H1 (cell line): ENCODE results near the gene FAF2. TPM values are rescaled to one million over a fixed set of nuclear protein-coding genes. Genes with fewer than 3 reads are reported as not detected.

Experiments used
- CTCF ChIA-PET: fragments of 300-600 bp; sonication (Branson Sonifier 250); formaldehyde crosslinking; loops from one replicate; lab custom pipeline; 2021; ENCODE audit not compliant: partially characterized antibody; lab: Charles Lee
- POLR2A ChIA-PET: fragments of 300-600 bp; sonication (Branson Sonifier 250); formaldehyde crosslinking; loops from one replicate; lab custom pipeline; 2021; ENCODE audit warnings: inconsistent platforms; ENCODE audit not compliant: partially characterized antibody; lab: Charles Lee
- DNase-seq, 2 experiments: peaks; one replicate each; pipeline versions ENCODE4 v3.0.0 to v3.0.0-alpha.2; 2010 to 2022; ENCODE audit warnings: low spot score in 2 of 2, low read depth in 1 of 2, mixed read lengths in 1 of 2
- FAIRE-seq: peaks from 2 replicates; lab custom pipeline; 2011; peaks lifted over from hg19 to GRCh38; lab: Jason Lieb, UNC
- H2AFZ ChIP-seq: 2 replicates; pipeline ENCODE4 v1.8.1; 2012; ENCODE audit warnings: low read length, inconsistent platforms
- H2AK5ac ChIP-seq: 2 replicates; pipeline ENCODE4 v1.6.1; 2013; ENCODE audit warnings: low read depth, low read length
- H2BK120ac ChIP-seq: replicated peaks from 2 replicates; pipeline ENCODE3; 2013; ENCODE audit warnings: low read depth, low read length, inconsistent platforms
- H2BK12ac ChIP-seq: 2 replicates; pipeline ENCODE4 v1.6.1; 2013; ENCODE audit warnings: low read depth, low read length
- H2BK15ac ChIP-seq: 2 replicates; pipeline ENCODE4 v1.6.1; 2013; ENCODE audit warnings: low read length
- H2BK20ac ChIP-seq: 2 replicates; pipeline ENCODE4 v1.6.1; 2013; ENCODE audit warnings: low read length
- H2BK5ac ChIP-seq: 2 replicates; pipeline ENCODE4 v1.6.1; 2013; ENCODE audit warnings: low read depth, low read length
- H3K14ac ChIP-seq: 2 replicates; pipeline ENCODE4 v1.6.1; 2013; ENCODE audit warnings: inconsistent platforms; ENCODE audit not compliant: insufficient read length
- H3K18ac ChIP-seq: 2 replicates; pipeline ENCODE4 v1.6.1; 2013; ENCODE audit warnings: low read length; ENCODE audit errors: extremely low read depth
- H3K23ac ChIP-seq: 2 replicates; pipeline ENCODE4 v1.6.1; 2013; ENCODE audit warnings: inconsistent platforms; ENCODE audit not compliant: insufficient read length
- H3K23me2 ChIP-seq: 2 replicates; pipeline ENCODE4 v1.6.1; 2013; ENCODE audit warnings: low read depth, low read length
- H3K27ac ChIP-seq: 2 replicates; pipeline ENCODE4 v1.6.1; 2011; ENCODE audit warnings: low read depth, low read length, inconsistent platforms
- H3K27me3 ChIP-seq, 4 experiments: replicated peaks in 1 of 4; 1 replicate in 1 of 4; 2 replicates in 3 of 4; pipeline versions ENCODE4 v1.6.1 to v1.8.1; 2011 to 2013; ENCODE audit warnings: low read length in 3 of 4, mild to moderate bottlenecking in 3 of 4, inconsistent platforms in 2 of 4, mixed read lengths in 2 of 4, moderate library complexity in 1 of 4; ENCODE audit not compliant: control insufficient read depth in 3 of 4, insufficient read depth in 3 of 4; ENCODE audit errors: extremely low read depth in 1 of 4
- H3K36me3 ChIP-seq, 4 experiments: 2 replicates each; pipeline versions ENCODE4 v1.6.1 to v1.8.1; 2011 to 2013; ENCODE audit warnings: mild to moderate bottlenecking in 4 of 4, low read length in 3 of 4, moderate library complexity in 2 of 4, control low read depth in 1 of 4, inconsistent platforms in 1 of 4; ENCODE audit not compliant: insufficient read depth in 4 of 4, control insufficient read depth in 2 of 4
- H3K4ac ChIP-seq: replicated peaks from 2 replicates; pipeline ENCODE3; 2013; ENCODE audit warnings: low read length, low read depth, mixed read lengths, inconsistent platforms; ENCODE audit not compliant: insufficient read length
- H3K4me1 ChIP-seq, 4 experiments: replicated peaks in 1 of 4; 1 replicate in 1 of 4; 2 replicates in 3 of 4; pipeline versions ENCODE4 v1.6.1 to v1.8.1; 2011 to 2013; ENCODE audit warnings: low read length in 3 of 4, inconsistent platforms in 2 of 4, mixed read lengths in 1 of 4; ENCODE audit not compliant: insufficient read depth in 4 of 4, control insufficient read depth in 3 of 4
- H3K4me2 ChIP-seq, 2 experiments: 2 replicates each; pipeline versions ENCODE4 v1.6.1 to v1.8.1; 2011 to 2013; ENCODE audit warnings: low read depth in 2 of 2, low read length in 2 of 2, control low read depth in 1 of 2, inconsistent platforms in 1 of 2, mild to moderate bottlenecking in 1 of 2; ENCODE audit not compliant: insufficient read depth in 1 of 2
- H3K4me3 ChIP-seq, 4 experiments: fragments of 200-600, 300-600 bp in 1 of 4; sonication (generic), shearing (Covaris generic), sonication (Bioruptor Twin) in 1 of 4; 2 replicates each; pipeline versions ENCODE4 v1.5.1 to v1.8.1; 2011 to 2016; ENCODE audit warnings: low read length in 4 of 4, low read depth in 3 of 4, control low read depth in 2 of 4, inconsistent platforms in 2 of 4, mild to moderate bottlenecking in 2 of 4, mixed read lengths in 1 of 4, moderate library complexity in 1 of 4; ENCODE audit not compliant: insufficient read depth in 2 of 4; ENCODE audit errors: extremely low read depth in 1 of 4
- H3K56ac ChIP-seq: replicated peaks from 2 replicates; pipeline ENCODE3; 2013; ENCODE audit warnings: low read depth, mild to moderate bottlenecking, mixed read lengths, low read length, inconsistent platforms; ENCODE audit not compliant: insufficient read length
- H3K79me1 ChIP-seq: 2 replicates; pipeline ENCODE4 v1.6.1; 2013; ENCODE audit warnings: low read depth, low read length, control low read depth
- H3K79me2 ChIP-seq, 2 experiments: 2 replicates each; pipeline versions ENCODE4 v1.6.1 to v1.8.1; 2012 to 2013; ENCODE audit warnings: low read length in 2 of 2, mild to moderate bottlenecking in 2 of 2, inconsistent platforms in 1 of 2; ENCODE audit not compliant: insufficient read depth in 2 of 2, control insufficient read depth in 1 of 2
- H3K9ac ChIP-seq, 4 experiments: replicated peaks in 1 of 4; 1 replicate in 1 of 4; 2 replicates in 3 of 4; pipeline versions ENCODE4 v1.6.1 to v1.8.1; 2011 to 2013; ENCODE audit warnings: low read depth in 3 of 4, low read length in 3 of 4, control low read depth in 2 of 4, mild to moderate bottlenecking in 2 of 4, moderate library complexity in 2 of 4, inconsistent platforms in 1 of 4; ENCODE audit errors: extremely low read depth in 1 of 4
- H3K9me3 ChIP-seq, 2 experiments: 2 replicates each; pipeline versions ENCODE4 v1.6.1 to v1.8.1; 2012 to 2013; ENCODE audit warnings: mild to moderate bottlenecking in 2 of 2, moderate library complexity in 2 of 2, control low read depth in 1 of 2, inconsistent platforms in 1 of 2, low read depth in 1 of 2, low read length in 1 of 2, mixed read lengths in 1 of 2; ENCODE audit not compliant: insufficient read depth in 2 of 2
- H4K20me1 ChIP-seq, 2 experiments: replicated peaks in 1 of 2; 2 replicates each; pipeline versions ENCODE3 to v1.8.1; 2011 to 2013; ENCODE audit warnings: inconsistent platforms in 2 of 2, low read length in 2 of 2, mild to moderate bottlenecking in 1 of 2; ENCODE audit not compliant: insufficient read depth in 2 of 2, control insufficient read depth in 1 of 2
- H4K5ac ChIP-seq: 2 replicates; pipeline ENCODE4 v1.6.1; 2013; ENCODE audit warnings: low read length, low read depth, mixed read lengths, inconsistent platforms; ENCODE audit not compliant: insufficient read length
- H4K8ac ChIP-seq: 2 replicates; pipeline ENCODE4 v1.8.0; 2013; ENCODE audit warnings: mild to moderate bottlenecking, moderate library complexity, low read length, inconsistent platforms; ENCODE audit not compliant: insufficient read depth; ENCODE audit errors: extremely low read depth
- H4K91ac ChIP-seq: replicated peaks from 2 replicates; pipeline ENCODE3; 2013; ENCODE audit warnings: low read length, mixed read lengths, inconsistent platforms; ENCODE audit not compliant: insufficient read length
- FOSL1 ChIP-seq: IDR thresholded peaks from 2 replicates; pipeline ENCODE4 v1.6.1; 2011; ENCODE audit warnings: mild to moderate bottlenecking, low read depth, low read length, moderate library complexity; ENCODE audit not compliant: insufficient read depth
- KDM4A ChIP-seq: IDR thresholded peaks from one replicate; pipeline ENCODE4 v1.7.1; 2012; ENCODE audit warnings: low read depth, mild to moderate bottlenecking, moderate library complexity, low read length, inconsistent platforms; ENCODE audit not compliant: severe bottlenecking
- MAFK ChIP-seq: IDR thresholded peaks from 2 replicates; pipeline ENCODE4 v1.6.1; 2012; ENCODE audit warnings: low read depth, mild to moderate bottlenecking, improper control_type of control experiment, low read length
- POU5F1 ChIP-seq: IDR thresholded peaks from 2 replicates; pipeline ENCODE4 v1.6.1; 2011; ENCODE audit warnings: low read depth, mild to moderate bottlenecking, low read length, moderate library complexity
- SIX5 ChIP-seq: IDR thresholded peaks from 2 replicates; pipeline ENCODE4 v1.6.1; 2011; ENCODE audit warnings: mild to moderate bottlenecking, low read depth, low read length
- TAF7 ChIP-seq: optimal IDR thresholded peaks from 2 replicates; pipeline ENCODE3; 2011; ENCODE audit warnings: low read depth, mild to moderate bottlenecking, inconsistent platforms, low read length, moderate library complexity, borderline replicate concordance
- WGBS, 2 experiments: shearing (Covaris generic) in 1 of 2; methylation state at CpG; one replicate each; pipeline versions ENCODE4 v1.1.6 to v1.1.7; 2013 to 2015; ENCODE audit warnings: low lambda C conversion rate in 2 of 2, mixed read lengths in 2 of 2, inconsistent platforms in 1 of 2, low coverage in 1 of 2, missing lambda C conversion rate in 1 of 2; ENCODE audit not compliant: insufficient replicate concordance in 2 of 2, insufficient coverage in 1 of 2, insufficient read length in 1 of 2; ENCODE audit errors: extremely low coverage in 1 of 2, missing lambda C conversion rate in 1 of 2; 5-methylcytosine and 5-hydroxymethylcytosine counted together
- polyA plus RNA-seq, 7 experiments: library from polyadenylated mRNA; depleted of rRNA in 3 of 7; stranded (reverse) in 5 of 7; unstranded in 2 of 7; fragments of >200 nt in 5 of 7; fragments of 200-250 nt in 2 of 7; gene quantifications; 1 replicate in 5 of 7; 2 replicates in 1 of 7; 4 replicates in 1 of 7; pipeline versions ENCODE4 v1.2.1 to v1.2.3, GENCODE V29; 2011 to 2013; ENCODE audit warnings: missing spikeins in 2 of 7, mixed read lengths in 2 of 7
- total RNA-seq: library from RNA; stranded (reverse); fragmentation: NEBNext Ultra II Directional; extraction: Animal tissue kit (Norgen Biotek cat#: 25700); gene quantifications from 2 replicates; pipeline ENCODE4 v1.2.1, GENCODE V29; 2021
- TF ChIP-seq, protein P1 (sequence below), 3 experiments: IDR thresholded peaks; 1 replicate in 2 of 3; 2 replicates in 1 of 3; pipeline versions ENCODE4 v1.5.1 to v1.6.1; 2011; ENCODE audit warnings: low read length in 3 of 3, mild to moderate bottlenecking in 3 of 3, inconsistent platforms in 2 of 3, low read depth in 1 of 3, moderate library complexity in 1 of 3; ENCODE audit not compliant: insufficient read depth in 1 of 3; ENCODE audit errors: control extremely low read depth in 1 of 3

Gene FAF2
- total and polyA plus RNA-seq, 2 of the 8 experiments (the other 6 are each of a cell fraction or from before 2014, with no cell fraction given), result 20.8 to 35.8 TPM

DNA sequence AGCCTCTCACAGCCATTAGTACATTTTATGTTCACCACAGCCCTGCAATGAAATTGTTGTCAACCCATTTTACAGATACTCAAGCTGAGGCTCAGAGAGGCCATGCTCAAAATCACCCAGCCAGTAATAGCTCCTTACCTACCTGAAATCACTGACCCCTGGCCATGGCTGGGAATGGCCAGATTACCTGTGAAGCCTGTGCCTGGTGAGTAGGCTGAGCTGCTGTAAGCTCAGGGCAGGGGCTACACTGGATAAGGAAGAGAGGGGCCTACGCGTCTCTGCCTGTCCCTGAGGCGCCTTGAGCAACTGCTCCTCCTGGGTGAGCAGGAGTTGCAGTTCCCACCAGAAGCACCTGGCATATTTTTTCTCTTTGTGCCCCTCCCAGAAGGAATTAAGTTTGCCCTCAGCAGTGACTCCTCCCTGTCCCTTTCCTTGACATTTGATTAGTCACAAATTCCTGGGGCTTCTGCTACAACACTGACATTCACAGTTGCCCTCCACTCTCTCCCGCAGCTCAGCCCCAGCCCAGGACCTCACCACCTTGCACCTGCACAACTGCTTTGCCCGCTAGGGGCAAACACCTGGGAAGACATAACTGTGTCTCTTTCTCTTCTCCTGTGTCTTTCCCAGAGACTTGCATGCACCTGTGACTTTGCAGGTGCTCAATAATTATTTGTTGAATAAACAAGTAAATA is 37.6 kb upstream of the FAF2 start:
- Histone ChIP-seq H3K9ac (no peak overlapping the region), H2BK120ac (no peak overlapping the region), H3K23me2 (no peaks in the 10 kb centered on the region; the same call in 1 of the 2 replicates), H4K8ac (no peak overlapping the region), H3K4me1 (no peaks in the 10 kb centered on the region; a peak in 2 of 7 replicates), H3K27ac (no peak overlapping the region), H2BK5ac (no peak overlapping the region), H4K91ac (no peak overlapping the region), H3K4me2 (no peak overlapping the region), H3K4ac (no peak overlapping the region), H3K4me3 (no peak overlapping the region), H2AK5ac (no peak overlapping the region), H2AFZ (no peak overlapping the region), H2BK12ac (no peak overlapping the region), H3K79me2 (no peaks in the 10 kb centered on the region), H3K23ac (no peak overlapping the region), H3K56ac (no peak overlapping the region), H3K79me1 (no peaks in the 10 kb centered on the region), H4K20me1 (peaks cover 0 to 2% of the 10 kb centered on the region in 2 experiments), H4K5ac (no peak overlapping the region), H2BK20ac (no peak overlapping the region), H2BK15ac (no peak overlapping the region), H3K27me3 (no peaks in the 10 kb centered on the region; a peak in 1 of 7 replicates), H3K14ac (no peak overlapping the region), H3K18ac (no peak overlapping the region), H3K36me3 (0 out of 8 replicates have a peak, but pooled peaks cover 0 to 2% (median 0%) of the 10 kb centered on the region in 4 experiments), H3K9me3 (no peaks in the 10 kb centered on the region)
- TF ChIP-seq TAF7 (no peak), KDM4A (no peak), FOSL1 (no peak), POU5F1 (no peak), SIX5 (no peak), MAFK (no peak)
- TF ChIP-seq, protein P1, sequence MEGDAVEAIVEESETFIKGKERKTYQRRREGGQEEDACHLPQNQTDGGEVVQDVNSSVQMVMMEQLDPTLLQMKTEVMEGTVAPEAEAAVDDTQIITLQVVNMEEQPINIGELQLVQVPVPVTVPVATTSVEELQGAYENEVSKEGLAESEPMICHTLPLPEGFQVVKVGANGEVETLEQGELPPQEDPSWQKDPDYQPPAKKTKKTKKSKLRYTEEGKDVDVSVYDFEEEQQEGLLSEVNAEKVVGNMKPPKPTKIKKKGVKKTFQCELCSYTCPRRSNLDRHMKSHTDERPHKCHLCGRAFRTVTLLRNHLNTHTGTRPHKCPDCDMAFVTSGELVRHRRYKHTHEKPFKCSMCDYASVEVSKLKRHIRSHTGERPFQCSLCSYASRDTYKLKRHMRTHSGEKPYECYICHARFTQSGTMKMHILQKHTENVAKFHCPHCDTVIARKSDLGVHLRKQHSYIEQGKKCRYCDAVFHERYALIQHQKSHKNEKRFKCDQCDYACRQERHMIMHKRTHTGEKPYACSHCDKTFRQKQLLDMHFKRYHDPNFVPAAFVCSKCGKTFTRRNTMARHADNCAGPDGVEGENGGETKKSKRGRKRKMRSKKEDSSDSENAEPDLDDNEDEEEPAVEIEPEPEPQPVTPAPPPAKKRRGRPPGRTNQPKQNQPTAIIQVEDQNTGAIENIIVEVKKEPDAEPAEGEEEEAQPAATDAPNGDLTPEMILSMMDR (IDR thresholded peaks at IDR 0.05; ENCODE audit: control extremely low read depth in 1 of 3, insufficient read depth in 1 of 3, low read depth in 1 of 3, low read length in 3 of 3), result peak in 2 of 3 experiments; percentile 20 to 24; a peak in 2 of 4 replicates
- WGBS, 2 experiments, result 95% methylated on average over 5 of the region's 5 CpGs; no CpG with 5 or more reads in 1 of the 2 experiments
- DNase-seq (no peak), FAIRE-seq (no peak)
- ChIA-PET CTCF (no interaction called here), POLR2A (interaction anchor here (0.8 to 1.5 kb wide), 4 partner anchors 23 to 127 kb away, joined by 3 to 4 read pairs (median 3); partner anchors contain the start of genes KIAA1191 and RNF44)
